ENCODE results near the gene PIK3CD. TPM values are rescaled to one million over a fixed set of nuclear protein-coding genes. Genes with fewer than 3 reads are reported as not detected.

The PIK3CD gene
- total RNA-seq, 1 experiment from 2014 or later = 2.6 TPM

GRCh38 chr1:9701665-9702064, 50.1 kb downstream of the PIK3CD start:
- no peaks in the 10 kb centered on the region for H3K4me1 Mint-ChIP-seq (ENCODE audit: low read depth, unreplicated experiment)
- H3K9me3 Mint-ChIP-seq (ENCODE audit: low read depth, unreplicated experiment) = peaks cover 4% of the 10 kb centered on the region
- no peaks in the 10 kb centered on the region for H3K36me3 Mint-ChIP-seq (ENCODE audit: insufficient read depth, unreplicated experiment)
- H3K4me3 Mint-ChIP-seq (ENCODE audit: low read depth, unreplicated experiment) = no peak overlapping the region
- no TSS peak for BruUV-seq (replicated peaks)
- no peak overlapping the region for H3K27ac Mint-ChIP-seq (ENCODE audit: unreplicated experiment)
- no peaks in the 10 kb centered on the region for H3K27me3 Mint-ChIP-seq (ENCODE audit: unreplicated experiment)
- no peak for DNase-seq
- TF ChIP-seq CTCF (IDR thresholded peaks at IDR 0.05; ENCODE audit: unreplicated experiment) = no peak
- intact Hi-C loops (cut with micrococcal nuclease; ENCODE audit: unreplicated experiment) = no loop called here
- CTCF ChIA-PET = no interaction called here

- no peak for TF ChIP-seq CTCF (IDR thresholded peaks at IDR 0.05; ENCODE audit: unreplicated experiment)
- H3K4me1 Mint-ChIP-seq (ENCODE audit: low read depth, unreplicated experiment) = no peaks in the 10 kb centered on the region
- no peak overlapping the region for H3K27ac Mint-ChIP-seq (ENCODE audit: unreplicated experiment)
- no peaks in the 10 kb centered on the region for H3K36me3 Mint-ChIP-seq (ENCODE audit: insufficient read depth, unreplicated experiment)
- no peak for DNase-seq
- CTCF ChIA-PET = no interaction called here
- H3K9me3 Mint-ChIP-seq (ENCODE audit: low read depth, unreplicated experiment) = peaks cover 4% of the 10 kb centered on the region
- BruUV-seq (replicated peaks) = no TSS peak
- intact Hi-C loops (cut with micrococcal nuclease; ENCODE audit: unreplicated experiment) = no loop called here
- H3K4me3 Mint-ChIP-seq (ENCODE audit: low read depth, unreplicated experiment) = no peak overlapping the region
- no peaks in the 10 kb centered on the region for H3K27me3 Mint-ChIP-seq (ENCODE audit: unreplicated experiment)
These were observed 51.6 kb downstream of the PIK3CD start for GRCh38 chr1:9703165-9703509.

GRCh38 chr1:9703681-9704080, 52.1 kb downstream of the PIK3CD start:
- intact Hi-C loops (cut with micrococcal nuclease; ENCODE audit: unreplicated experiment) = no loop called here
- H3K9me3 Mint-ChIP-seq (ENCODE audit: low read depth, unreplicated experiment) = peaks cover 4% of the 10 kb centered on the region
- no peak for DNase-seq
- CTCF ChIA-PET = no interaction called here
- H3K27ac Mint-ChIP-seq (ENCODE audit: unreplicated experiment) = no peak overlapping the region
- no peak overlapping the region for H3K4me3 Mint-ChIP-seq (ENCODE audit: low read depth, unreplicated experiment)
- no peaks in the 10 kb centered on the region for H3K36me3 Mint-ChIP-seq (ENCODE audit: insufficient read depth, unreplicated experiment)
- TF ChIP-seq CTCF (IDR thresholded peaks at IDR 0.05; ENCODE audit: unreplicated experiment) = no peak
- H3K4me1 Mint-ChIP-seq (ENCODE audit: low read depth, unreplicated experiment) = no peaks in the 10 kb centered on the region
- no peaks in the 10 kb centered on the region for H3K27me3 Mint-ChIP-seq (ENCODE audit: unreplicated experiment)
- BruUV-seq (replicated peaks) = no TSS peak

GRCh38 chr1:9705337-9706093, 54.0 kb downstream of the PIK3CD start:
- BruUV-seq (replicated peaks) = no TSS peak
- no peaks in the 10 kb centered on the region for H3K36me3 Mint-ChIP-seq (ENCODE audit: insufficient read depth, unreplicated experiment)
- CTCF ChIA-PET = interaction anchor here (0.7 kb wide), 1 partner anchor 112 kb away, joined by 6 read pairs; no protein-coding TSS in a partner anchor
- H3K9me3 Mint-ChIP-seq (ENCODE audit: low read depth, unreplicated experiment) = peaks cover 4% of the 10 kb centered on the region
- H3K4me3 Mint-ChIP-seq (ENCODE audit: low read depth, unreplicated experiment) = no peak overlapping the region
- H3K27ac Mint-ChIP-seq (ENCODE audit: unreplicated experiment) = no peak overlapping the region
- DNase-seq = no peak
- H3K4me1 Mint-ChIP-seq (ENCODE audit: low read depth, unreplicated experiment) = no peaks in the 10 kb centered on the region
- intact Hi-C loops (cut with micrococcal nuclease; ENCODE audit: unreplicated experiment) = no loop called here
- no peak for TF ChIP-seq CTCF (IDR thresholded peaks at IDR 0.05; ENCODE audit: unreplicated experiment)
- H3K27me3 Mint-ChIP-seq (ENCODE audit: unreplicated experiment) = no peaks in the 10 kb centered on the region
